Anterior cingulate cortex (tissue), 58 donors: ENCODE data around the gene GLP2R.
A peak's percentile ranks its signal among the peaks of the same experiment; 100 is the strongest.

Experiments
- DNase-seq, 58 donors: peaks; one replicate each; lab custom pipeline; 2025; lab: John Stamatoyannopoulos, UW

GLP2R gene

DNA sequence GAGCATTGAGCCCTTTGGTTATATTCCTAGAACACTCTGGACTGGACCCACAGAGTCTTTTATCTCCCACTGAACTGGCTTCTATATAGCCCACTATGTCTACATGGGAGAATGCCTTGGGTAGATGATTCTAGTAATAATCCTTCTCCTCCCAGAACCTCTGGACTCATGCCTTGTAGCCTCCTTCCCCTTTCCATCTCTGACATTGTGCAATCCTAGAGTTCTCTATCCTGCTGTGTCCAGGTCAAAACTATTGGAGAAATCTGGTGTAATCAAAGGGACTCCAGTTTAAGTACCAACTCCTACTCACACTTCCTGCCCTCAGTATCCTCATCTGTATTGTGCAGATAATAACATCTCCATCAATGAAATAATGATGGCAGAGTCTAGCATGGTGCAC is 70.2 kb downstream of the GLP2R start:
- DNase-seq = no peak

DNA sequence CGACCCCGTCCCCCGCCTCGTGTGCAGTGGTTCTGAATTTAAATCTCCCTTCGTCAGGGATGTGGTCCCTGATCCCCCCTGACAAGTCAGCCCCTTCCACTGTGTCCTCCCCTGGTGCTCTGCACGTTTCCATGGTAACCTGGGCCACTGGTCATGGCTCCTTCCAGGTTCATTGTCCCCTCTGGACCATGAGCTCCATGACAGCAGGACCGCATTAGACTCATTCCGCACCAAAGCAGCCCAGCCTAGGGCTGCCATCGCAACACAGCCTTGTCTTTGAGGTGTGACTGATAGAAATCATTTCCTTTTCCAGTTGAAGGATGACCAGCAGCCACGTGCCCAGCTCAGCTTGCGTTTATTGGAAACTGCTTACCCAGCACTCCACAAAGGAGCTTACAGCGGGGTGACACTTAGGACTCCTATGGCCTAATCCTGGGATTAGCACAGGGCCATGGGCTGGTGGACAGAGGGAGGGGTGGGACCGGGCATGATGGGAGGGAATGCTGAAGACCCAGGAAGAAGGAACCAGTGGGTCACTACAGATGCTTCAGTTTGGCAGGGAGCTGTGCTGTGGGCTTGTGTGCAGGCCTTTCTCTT is 71.7 kb downstream of the GLP2R start:
- no peak for DNase-seq

DNA sequence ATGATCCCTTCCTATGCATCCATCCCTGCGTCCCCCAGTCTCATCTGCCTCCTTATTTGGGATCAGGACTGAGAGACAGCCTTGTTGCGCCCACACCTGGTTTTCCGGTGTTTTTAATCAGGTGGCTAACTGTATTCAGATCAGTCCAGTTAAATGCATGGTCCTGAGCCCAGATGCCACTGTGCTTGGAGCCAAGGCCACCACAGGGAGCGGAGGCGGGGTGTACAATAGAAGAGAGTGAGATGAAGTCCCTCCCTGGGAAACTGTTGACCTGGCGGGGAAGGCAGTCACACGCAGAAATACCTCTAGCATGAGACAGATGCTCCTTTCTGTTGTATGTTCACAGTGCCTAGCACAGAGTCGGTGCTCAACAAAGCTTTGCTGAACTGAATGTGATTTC is 73.1 kb downstream of the GLP2R start:
- no peak for DNase-seq

DNA sequence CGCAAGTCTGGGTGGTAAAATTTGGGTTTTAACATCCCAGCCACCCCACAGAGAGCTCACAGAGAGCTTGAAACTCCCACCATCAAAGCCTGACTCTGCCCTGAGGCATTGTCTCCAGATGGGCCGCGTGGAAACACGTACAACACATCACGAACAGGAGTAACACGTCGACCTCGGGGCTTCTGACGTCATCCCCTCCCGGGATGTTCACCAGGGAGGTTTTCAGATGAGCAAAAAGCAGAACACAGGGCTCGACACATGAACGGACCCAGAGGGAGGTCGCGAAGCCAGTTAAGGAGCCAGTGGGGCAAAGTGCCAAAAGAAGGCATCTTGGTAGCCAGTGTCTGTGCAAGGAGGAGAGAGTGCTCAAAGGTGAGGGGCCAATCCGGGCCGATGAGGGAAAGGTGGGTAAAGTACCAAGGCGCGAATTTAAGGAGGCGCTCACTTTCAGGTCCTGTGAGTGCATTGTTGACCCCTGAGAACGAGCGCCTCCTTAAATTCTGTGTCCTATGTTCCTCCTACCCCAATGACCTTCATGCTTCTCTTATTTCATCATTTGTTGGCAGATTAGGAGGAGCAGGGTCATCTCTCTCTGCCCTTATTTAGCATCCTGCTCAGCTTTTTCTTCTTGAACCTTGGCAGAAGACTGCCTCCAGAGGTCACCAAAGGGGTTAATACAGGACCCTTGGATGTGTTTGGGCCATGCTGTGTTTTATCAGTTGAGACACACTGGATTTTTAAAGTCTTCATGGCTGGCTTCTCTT is 73.7 kb downstream of the GLP2R start:
- no peak for DNase-seq

DNA sequence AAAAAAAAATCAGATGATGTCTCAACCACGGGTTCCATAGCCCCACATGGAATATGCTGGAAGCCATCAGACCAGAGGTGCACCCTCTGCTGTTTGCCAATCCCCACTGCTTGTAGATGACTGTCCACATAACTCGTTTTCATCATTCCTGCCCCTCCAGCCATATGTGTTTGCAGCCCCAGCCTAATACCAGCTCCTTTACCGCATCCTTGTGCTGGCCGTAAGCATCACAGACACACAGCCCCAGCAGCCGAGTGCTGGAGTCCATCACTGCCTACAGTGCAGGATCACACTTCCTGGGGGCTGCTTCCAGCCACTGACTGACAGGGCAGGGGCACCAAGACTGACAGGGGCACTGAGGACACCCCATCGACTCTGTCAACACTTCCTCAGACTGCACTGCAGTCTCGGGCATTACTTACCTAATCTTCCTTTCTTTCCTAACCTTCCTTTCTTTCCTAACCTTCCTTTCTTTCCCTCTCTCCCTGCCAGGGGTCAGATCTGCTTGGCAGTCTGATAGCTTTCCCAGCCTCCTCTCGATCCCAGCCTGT is 74.4 kb downstream of the GLP2R start:
- DNase-seq = no peak

DNA sequence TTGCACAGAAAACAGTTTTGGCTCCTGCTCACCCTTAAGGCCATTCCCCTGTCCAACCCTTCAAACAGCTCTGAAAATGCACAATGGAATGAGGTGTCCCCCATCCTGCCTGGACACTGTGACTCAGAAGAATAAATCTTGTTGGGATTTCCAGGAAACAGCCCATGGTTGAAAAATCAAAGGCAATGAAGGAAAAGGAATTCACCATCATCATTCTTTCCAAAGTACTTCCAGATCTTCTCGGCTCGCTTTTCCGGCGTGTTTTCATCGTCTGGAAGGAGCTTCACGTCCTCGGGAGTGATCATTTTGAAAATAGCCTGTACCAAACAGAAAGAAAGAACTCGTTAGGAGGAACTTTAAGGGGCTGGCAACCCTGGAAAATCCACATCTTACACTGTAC is 75.1 kb downstream of the GLP2R start:
- DNase-seq = no peak

DNA sequence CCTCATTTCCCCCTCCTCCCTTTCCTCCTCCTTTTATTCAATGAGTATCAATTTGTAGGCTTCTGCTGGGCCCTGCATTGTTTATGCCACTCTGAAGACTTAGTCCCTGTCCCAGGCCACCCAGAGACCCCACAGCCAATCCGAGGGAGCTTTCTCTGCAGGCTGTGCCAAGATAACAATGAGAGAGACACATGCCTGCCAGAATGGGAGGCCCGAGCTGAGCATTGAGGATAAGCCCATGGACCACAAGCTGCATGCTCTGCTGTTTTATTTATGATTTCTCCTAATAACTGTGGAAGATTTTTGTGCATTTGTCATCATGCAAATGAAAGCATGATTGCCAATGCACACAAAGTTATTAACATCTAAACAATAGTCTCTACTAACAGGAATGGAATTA is 76.4 kb downstream of the GLP2R start:
- no peak for DNase-seq

DNA sequence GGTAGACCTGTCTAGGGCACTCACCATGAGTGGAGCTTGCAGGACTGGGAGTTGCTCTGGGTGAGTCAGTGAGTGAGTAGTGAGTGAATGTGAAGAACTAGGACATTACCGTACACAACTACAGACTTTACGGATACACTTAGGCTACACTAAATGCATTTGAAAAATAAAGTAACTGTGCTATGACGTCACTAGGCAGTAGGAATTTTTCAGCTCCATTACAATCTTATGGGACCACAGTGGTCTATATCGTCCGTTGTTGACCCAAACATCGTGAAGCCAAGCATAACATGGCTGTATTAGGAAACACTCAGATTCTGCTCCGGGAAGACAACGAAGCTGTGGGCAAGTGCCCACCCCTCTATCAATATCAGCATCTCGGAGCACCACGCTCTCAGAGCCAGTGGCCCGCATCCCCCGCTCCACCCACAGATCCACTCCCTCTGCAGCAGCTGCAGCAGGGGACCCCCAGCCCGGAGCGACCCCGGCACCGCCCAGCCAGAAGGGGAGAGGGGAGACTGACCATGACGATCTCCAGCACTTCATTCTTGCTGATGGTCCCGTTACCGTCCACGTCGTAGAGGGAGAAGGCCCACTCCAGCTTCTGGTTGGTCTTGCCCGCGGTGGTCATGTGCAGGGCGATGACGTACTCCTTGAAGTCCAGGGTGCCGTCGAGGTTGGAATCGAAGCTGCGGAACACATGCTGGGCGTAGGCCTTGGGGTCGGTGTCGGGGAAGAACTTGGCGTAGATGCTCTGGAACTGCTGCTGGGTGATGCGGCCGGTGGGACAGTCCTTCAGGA is 78.8 kb downstream of the GLP2R start:
- DNase-seq = no peak

DNA sequence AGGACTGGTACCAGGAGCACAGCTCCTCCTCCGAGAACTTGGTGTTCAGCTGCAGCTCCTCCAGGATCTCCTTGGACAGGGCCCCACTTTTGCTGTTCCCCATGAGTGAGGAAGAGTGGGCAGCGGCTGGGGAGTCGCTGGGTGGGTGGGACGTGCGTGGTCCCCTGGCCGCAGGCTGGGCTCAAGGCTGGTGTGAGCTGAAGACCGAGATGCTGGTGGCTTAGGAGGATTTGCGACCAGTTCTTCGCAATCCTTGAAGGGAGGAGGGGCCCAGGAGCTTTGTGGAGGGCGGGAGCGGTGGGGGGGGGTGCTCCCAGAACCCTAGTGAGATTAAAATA is 79.3 kb downstream of the GLP2R start, which contains the start of gene RCVRN:
Gene RCVRN, minus strand, starts transcription at position 194 of the 338 bp plus-strand sequence. Its CDS starts 91 bp downstream, at position 103.
- no peak for DNase-seq

DNA sequence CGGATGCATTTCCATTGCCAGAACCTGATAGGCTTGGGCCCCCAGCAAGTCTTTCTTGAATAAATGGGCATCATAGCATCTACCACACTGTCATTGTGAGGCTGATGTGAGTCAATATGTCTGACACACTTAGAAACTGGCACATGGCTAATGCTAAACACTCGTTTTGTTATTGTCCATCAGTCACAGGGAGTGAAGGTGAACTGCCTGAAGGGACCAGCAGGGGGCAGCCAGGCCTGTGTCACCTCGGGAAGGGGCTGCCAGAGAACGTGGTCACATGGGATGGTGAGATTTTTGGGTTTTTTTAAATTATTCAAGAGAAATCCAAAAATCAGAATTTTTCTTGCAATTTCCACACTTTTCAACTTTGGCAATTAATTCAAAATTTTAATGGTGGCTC is 80.2 kb downstream of the GLP2R start:
- DNase-seq = peak in 14 of 58 donors; percentile 7 to 59 (median 20)

DNA sequence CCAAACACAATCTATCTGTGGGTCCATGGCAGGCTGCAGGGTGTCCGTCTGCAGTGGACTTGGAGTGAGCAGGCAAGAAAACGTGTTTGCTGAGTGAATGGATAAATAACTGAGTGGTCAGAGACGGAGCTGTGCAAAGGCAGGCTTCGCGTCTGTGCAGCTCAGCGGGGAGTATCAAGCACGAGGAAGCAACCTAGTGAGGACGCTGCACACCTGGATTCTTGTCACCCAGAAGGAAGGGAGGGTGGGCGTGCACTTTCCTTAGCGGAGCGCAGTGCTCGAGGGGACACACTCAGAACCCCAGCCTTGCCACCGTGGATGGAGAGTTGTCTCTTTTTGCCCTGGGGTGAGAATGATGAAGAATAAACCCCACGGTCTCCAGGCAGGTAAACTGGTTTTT is 80.9 kb downstream of the GLP2R start:
- DNase-seq = no peak

DNA sequence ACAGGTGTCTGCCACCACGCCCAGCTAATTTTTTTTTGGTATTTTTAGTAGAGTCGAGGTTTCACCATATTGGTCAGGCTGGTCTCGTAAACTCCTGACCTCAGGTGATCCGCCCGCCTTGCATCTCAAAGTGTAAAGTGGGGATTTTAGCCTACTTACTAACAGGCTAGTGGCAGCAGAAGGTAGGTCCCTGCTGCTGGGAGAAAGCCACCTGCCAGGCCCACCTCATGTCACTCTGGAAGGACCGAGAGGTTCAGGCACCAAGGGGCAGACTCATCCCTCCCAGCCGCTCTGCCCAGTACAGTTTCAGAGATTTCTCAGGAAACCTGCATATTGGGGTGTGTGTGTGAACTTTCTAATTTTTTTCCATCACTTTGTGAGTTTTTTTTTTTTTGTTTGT is 81.4 kb downstream of the GLP2R start:
- no peak for DNase-seq

DNA sequence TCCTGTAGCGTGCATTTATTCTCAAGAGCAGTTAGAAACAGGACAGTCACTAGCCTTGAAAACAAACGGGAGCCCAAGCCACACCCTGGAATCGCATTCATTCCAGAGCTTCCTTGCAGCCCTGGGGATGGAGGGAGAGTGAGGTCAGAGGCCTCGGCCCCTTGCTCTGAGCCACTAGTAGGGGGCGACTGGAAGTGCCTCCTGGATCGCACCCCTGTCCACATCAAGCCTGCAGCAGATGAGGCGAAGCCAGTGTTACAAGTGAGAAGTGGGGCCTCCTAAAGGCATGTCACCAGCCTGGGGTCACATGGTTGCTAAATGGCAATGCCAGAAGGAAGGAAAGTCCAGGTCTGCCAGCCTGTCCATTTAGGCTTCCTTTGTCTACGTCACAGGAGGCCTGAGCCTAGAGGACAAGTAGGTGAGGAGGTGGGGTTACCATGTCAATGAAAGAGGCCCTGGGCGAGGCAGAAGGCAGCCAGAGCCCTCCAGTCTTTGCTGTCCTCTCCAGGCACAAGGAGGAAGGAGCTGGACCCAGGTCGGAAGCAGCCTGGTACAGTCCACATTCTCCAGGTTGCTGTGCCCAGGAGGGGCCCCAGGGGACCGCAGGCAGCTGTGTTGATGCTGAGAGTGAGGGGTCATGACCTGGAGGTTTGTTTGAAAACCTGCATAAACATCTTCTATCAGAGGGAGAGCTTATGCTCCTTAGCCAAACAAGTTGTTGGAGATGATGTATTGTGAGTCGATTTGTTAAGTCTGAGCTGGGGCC is 82.3 kb downstream of the GLP2R start:
- DNase-seq = no peak

DNA sequence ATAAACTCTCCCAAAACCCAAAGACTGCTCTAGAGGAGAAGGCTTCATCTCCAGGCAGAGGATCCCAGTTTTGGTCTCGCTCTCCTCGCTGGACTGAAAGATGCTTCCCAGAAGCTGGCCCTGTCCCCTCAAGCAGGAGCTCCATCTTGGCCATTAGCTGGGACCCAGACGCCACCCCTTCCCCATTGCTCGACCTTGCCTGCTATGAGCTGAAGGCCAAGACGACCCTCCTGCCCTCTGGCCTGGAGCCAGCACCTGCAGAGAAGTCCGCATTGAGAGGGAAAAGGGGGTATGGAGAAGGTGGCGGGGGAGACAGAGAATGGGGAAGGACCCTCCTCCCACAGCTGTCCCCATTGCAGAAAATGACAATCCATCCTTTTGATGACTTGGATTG is 82.9 kb downstream of the GLP2R start:
- no peak for DNase-seq

DNA sequence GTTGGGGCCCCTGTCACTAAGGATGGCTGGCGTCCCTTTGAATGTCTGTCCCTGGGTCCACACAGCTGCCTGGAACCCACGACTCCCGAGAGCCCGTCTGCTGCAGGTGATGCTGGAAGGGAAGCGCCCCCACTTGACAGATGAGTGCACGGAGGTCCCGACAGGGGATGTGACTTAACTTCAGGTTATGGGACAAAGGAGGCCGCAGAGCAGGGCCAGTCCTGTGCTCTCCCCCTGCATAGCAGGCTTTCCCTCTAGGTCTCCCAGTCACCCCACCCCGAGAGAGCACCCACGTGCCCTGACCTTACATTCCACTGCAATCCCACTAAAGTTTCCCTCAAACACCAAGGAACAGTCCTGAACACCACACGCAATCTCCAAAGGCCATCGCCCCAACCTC is 85.4 kb downstream of the GLP2R start:
- DNase-seq = no peak

DNA sequence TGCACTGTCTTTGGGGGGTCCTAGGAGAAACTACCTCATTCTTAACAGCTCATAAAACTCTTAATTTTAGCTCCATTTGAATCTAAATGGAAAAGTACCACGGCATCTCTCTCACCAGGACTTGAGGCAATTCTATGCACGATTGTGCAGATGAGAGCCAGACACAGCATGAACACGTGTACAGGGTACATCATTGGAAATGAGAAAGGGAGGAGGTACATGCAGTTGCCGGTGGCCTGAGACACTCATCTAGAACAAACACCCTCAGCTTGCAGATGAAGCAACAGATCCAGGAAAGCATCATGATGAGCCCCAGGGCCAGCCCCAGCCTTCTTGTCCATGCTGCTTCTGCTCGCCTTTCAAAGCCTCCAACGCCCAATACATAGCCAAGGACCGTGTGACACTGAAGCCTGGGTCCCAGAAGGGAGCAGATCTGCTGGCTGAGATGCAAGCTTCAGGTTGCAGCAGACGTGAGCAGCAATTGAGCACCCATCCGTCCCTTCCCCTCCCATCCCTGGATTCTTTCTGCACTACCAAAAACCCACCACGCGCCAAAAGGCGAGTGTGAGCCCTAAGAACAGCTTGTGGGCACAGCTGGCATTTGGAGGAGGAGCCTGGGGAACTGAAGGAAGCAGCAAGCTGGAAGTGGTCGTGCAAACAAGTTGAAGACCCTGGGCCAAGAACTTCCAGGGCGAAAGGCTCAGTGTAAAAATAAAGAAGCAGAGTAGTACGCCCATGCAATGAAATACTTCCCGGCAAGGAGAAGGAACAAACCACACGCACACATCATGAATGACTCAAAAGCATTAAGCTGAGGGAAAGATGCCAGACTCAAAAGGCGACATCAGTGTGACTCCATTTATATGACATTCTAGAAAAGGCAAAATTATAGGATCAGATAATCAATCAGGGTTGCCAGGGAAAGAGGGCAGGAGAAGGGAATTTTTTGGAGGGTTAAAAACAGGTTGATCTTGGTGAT is 86.7 kb downstream of the GLP2R start:
- peak in 9 of 58 donors; percentile 18 to 61 (median 28) for DNase-seq

DNA sequence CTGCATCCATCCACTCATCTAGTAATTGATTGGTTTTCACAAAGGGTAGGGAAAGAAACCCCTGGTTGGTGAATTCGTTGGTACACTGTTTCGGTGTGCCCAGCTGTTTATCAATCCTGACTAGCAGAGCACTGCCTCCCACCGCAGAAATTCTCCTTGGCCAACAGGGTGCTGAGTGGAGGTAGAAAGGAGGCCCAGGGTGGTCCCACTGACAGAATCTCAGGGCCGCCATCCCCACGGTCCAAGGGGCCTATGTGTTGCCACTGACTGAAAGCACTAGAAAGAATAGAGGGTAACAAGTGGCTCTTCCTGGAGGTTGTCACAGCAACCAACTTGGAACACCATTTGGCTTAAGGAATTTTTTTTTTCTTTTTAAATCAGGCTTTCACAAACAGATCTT is 87.8 kb downstream of the GLP2R start:
- DNase-seq = no peak

DNA sequence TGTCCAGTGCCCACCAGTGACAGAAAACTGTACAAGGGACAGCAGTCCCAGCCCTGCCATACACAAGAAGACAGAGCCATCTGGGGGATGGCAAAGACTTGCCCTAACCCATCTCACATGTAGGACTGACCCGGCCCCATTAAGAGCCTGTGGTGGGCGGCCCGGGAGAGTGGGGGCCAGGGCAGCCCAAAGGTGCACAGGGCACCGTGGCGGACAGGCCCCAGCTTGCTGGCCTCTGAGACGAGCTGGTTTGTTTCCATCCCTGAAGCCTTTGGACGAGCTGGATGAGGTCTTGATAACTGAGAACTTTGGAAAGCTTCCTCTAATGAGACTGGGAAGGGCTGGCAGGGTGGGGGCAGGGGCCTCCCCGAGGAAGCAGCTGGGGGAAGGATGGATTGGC is 90.4 kb downstream of the GLP2R start:
- no peak for DNase-seq

DNA sequence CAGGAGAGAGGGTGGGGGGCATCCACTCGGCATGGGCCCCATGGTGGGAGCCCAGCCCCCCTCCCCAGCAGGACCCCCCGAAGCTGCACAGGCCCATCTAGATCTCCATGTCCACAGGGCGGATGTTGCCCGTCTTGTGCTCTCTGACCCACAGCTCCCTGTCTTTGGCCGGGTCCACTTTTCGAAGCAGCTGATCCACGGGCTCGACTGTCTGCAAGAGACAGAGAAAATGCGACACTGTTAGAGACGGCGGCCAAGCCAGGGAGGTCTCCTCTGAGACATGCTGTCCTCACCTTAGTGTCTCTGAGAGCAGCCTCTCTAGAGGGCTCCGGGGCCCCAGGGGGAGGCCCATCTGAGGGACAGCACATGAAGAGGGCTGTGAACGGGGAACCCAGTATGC is 91.4 kb downstream of the GLP2R start:
- no peak for DNase-seq
